Smooth muscle cell (in vitro differentiated cells): ENCODE measurements around the gene SBK2. TPM values are rescaled to one million over a fixed set of nuclear protein-coding genes. Genes with fewer than 3 reads are reported as not detected.

Experiments
- DNase-seq: peaks from one replicate; lab custom pipeline; 2025; ENCODE audit not compliant: unreplicated experiment; lab: John Stamatoyannopoulos, UW
- H2AFZ ChIP-seq: fragments of 200-600 bp; sonication (generic); 2 replicates; pipeline ENCODE4 v1.6.0; 2016; ENCODE audit warnings: antibody characterized with exemption, low read depth, mild to moderate bottlenecking
- H3F3A ChIP-seq: fragments of 200-600 bp; sonication (generic); 2 replicates; pipeline ENCODE4 v1.6.0; 2017; ENCODE audit warnings: antibody characterized with exemption, low read depth
- H3K27ac ChIP-seq: fragments of 200-600 bp; sonication (generic); 2 replicates; pipeline ENCODE4 v1.5.1; 2016; ENCODE audit warnings: low read depth, mild to moderate bottlenecking
- H3K27me3 ChIP-seq: fragments of 200-600 bp; sonication (generic); 2 replicates; pipeline ENCODE4 v1.6.1; 2016; ENCODE audit warnings: low read depth, mild to moderate bottlenecking
- H3K36me3 ChIP-seq: fragments of 200-600 bp; sonication (generic); 2 replicates; pipeline ENCODE4 v1.5.1; 2016; ENCODE audit warnings: low read depth
- H3K4me1 ChIP-seq: fragments of 200-600 bp; sonication (generic); 2 replicates; pipeline ENCODE4 v1.5.1; 2016; ENCODE audit warnings: low read depth
- H3K4me2 ChIP-seq: fragments of 200-600 bp; sonication (generic); 2 replicates; pipeline ENCODE4 v1.6.0; 2016; ENCODE audit warnings: mild to moderate bottlenecking
- H3K4me3 ChIP-seq: fragments of 200-600 bp; sonication (generic); 2 replicates; pipeline ENCODE4 v1.5.1; 2016; ENCODE audit warnings: mild to moderate bottlenecking
- H3K79me2 ChIP-seq: fragments of 200-600 bp; sonication (generic); 2 replicates; pipeline ENCODE4 v1.6.0; 2016; ENCODE audit warnings: low read depth, mild to moderate bottlenecking
- H3K9ac ChIP-seq: fragments of 200-600 bp; sonication (generic); 2 replicates; pipeline ENCODE4 v1.6.0; 2016; ENCODE audit warnings: low read depth
- H3K9me3 ChIP-seq: fragments of 200-600 bp; sonication (generic); replicated peaks from 2 replicates; pipeline ENCODE4 v1.5.1; 2016; ENCODE audit warnings: low read depth
- H4K20me1 ChIP-seq: fragments of 200-600 bp; sonication (generic); 2 replicates; pipeline ENCODE4 v1.6.0; 2016; ENCODE audit warnings: low read depth
- WGBS: methylation state at CpG from one replicate; pipeline ENCODE4 v1.1.7; 2016; ENCODE audit warnings: low lambda C conversion rate; 5-methylcytosine and 5-hydroxymethylcytosine counted together
- polyA plus RNA-seq: library from polyadenylated mRNA; unstranded; fragments of >200 nt; fragmentation: Nextera tagmentation; extraction: Ambion mirVana; gene quantifications from 2 replicates; pipeline ENCODE4 v1.2.1, GENCODE V29; 2016
- total RNA-seq: library from RNA; depleted of rRNA; stranded (reverse); fragments of >200 nt; gene quantifications from 2 replicates; pipeline ENCODE4 v1.2.3, GENCODE V29; 2014
- TF ChIP-seq, protein P1 (sequence below): fragments of 200-600 bp; sonication (generic); IDR thresholded peaks from 2 replicates; pipeline ENCODE4 v1.5.1; 2017; ENCODE audit warnings: borderline replicate concordance, mild to moderate bottlenecking, antibody characterized with exemption; ENCODE audit not compliant: insufficient read depth, poor library complexity, severe bottlenecking

SBK2 gene
- total and polyA plus RNA-seq, 2 experiments from 2014 or later: not detected

DNA sequence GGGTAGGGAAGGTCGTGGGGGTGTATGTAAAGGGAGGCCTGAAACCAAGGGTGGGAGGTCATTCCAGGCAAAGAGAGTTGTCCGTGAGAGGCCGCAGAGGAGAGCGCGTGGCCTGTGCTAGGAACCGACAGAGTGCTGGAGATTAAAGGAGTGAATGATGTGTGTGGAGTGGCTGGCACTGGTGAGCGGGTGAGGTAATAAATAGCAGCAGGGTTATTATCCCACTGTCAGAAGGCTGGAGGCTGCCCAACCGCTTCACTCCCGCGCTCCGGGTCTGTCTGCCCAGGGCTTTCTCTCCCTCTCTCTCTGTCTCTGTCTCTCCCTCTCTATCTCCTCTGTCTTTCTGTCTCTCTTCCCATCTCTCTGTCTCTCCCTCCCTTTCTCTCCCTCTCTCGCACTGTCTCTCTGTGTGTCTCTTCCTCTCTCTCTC is 26.3 kb upstream of the SBK2 start:
- Histone ChIP-seq H3K4me3 (no peak overlapping the region), H3K27me3 (no peaks in the 10 kb centered on the region), H2AFZ (no peak overlapping the region), H3K4me2 (no peak overlapping the region), H3K9me3 (no peaks in the 10 kb centered on the region), H3F3A (no peaks in the 10 kb centered on the region), H3K27ac (no peak overlapping the region), H3K36me3 (no peaks in the 10 kb centered on the region), H3K9ac (no peak overlapping the region), H3K79me2 (no peaks in the 10 kb centered on the region), H3K4me1 (no peaks in the 10 kb centered on the region), H4K20me1 (no peaks in the 10 kb centered on the region)
- DNase-seq: no peak
- 63% methylated on average over 11 of the region's 12 CpGs for WGBS
- TF ChIP-seq, protein P1, sequence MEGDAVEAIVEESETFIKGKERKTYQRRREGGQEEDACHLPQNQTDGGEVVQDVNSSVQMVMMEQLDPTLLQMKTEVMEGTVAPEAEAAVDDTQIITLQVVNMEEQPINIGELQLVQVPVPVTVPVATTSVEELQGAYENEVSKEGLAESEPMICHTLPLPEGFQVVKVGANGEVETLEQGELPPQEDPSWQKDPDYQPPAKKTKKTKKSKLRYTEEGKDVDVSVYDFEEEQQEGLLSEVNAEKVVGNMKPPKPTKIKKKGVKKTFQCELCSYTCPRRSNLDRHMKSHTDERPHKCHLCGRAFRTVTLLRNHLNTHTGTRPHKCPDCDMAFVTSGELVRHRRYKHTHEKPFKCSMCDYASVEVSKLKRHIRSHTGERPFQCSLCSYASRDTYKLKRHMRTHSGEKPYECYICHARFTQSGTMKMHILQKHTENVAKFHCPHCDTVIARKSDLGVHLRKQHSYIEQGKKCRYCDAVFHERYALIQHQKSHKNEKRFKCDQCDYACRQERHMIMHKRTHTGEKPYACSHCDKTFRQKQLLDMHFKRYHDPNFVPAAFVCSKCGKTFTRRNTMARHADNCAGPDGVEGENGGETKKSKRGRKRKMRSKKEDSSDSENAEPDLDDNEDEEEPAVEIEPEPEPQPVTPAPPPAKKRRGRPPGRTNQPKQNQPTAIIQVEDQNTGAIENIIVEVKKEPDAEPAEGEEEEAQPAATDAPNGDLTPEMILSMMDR: no peak

DNA sequence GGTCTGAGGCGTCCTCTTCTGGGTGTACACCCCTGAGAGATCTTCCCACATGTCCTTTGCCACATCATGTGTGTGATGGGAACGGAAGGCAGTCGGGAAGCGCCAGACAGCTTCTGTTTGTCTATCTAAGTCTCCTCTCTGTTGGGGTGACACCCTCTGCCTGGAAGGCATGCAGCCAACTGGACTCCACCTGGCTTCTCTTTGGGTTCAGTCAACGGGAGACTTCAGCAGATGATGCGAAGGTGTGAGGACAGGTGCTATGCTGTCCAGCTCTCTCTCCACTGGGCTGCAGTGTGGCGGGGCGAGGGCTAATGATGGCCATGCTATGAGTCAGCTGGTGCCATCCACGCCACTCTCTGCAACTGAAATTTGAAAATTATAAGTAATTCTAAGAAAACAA is 22.8 kb upstream of the SBK2 start:
- Histone ChIP-seq H3K27me3 (no peaks in the 10 kb centered on the region), H3K27ac (no peak overlapping the region), H3F3A (no peaks in the 10 kb centered on the region), H3K79me2 (no peaks in the 10 kb centered on the region), H2AFZ (no peak overlapping the region), H3K36me3 (no peaks in the 10 kb centered on the region), H3K9ac (no peak overlapping the region), H3K4me1 (no peaks in the 10 kb centered on the region), H3K4me3 (no peak overlapping the region), H3K4me2 (no peak overlapping the region), H4K20me1 (no peaks in the 10 kb centered on the region), H3K9me3 (no peaks in the 10 kb centered on the region)
- no peak for DNase-seq
- TF ChIP-seq, protein P1: no peak
- whole genome bisulfite sequencing: 86% methylated on average over 9 of the region's 9 CpGs

GRCh38 chr19:55554741-55555152 is 17.8 kb upstream of the SBK2 start:
- no peaks in the 10 kb centered on the region for H3K9me3 ChIP-seq
- H3K4me2 ChIP-seq: no peak overlapping the region
- H3K9ac ChIP-seq: no peak overlapping the region
- peaks cover 4% of the 10 kb centered on the region for H3F3A ChIP-seq
- H3K4me3 ChIP-seq: no peak overlapping the region
- no peak overlapping the region for H2AFZ ChIP-seq
- no peaks in the 10 kb centered on the region for H3K79me2 ChIP-seq
- H3K27ac ChIP-seq: no peak overlapping the region
- H4K20me1 ChIP-seq: no peaks in the 10 kb centered on the region
- no peak for DNase-seq
- 93% methylated on average over 8 of the region's 8 CpGs for WGBS
- peaks cover 27% of the 10 kb centered on the region for H3K4me1 ChIP-seq
- no peaks in the 10 kb centered on the region for H3K36me3 ChIP-seq
- TF ChIP-seq, protein P1: no peak
- H3K27me3 ChIP-seq: no peaks in the 10 kb centered on the region

GRCh38 chr19:55554302-55554701 is 17.4 kb upstream of the SBK2 start:
- Histone ChIP-seq H3F3A (peaks cover 4% of the 10 kb centered on the region), H3K9me3 (no peaks in the 10 kb centered on the region), H3K27me3 (no peaks in the 10 kb centered on the region), H3K36me3 (no peaks in the 10 kb centered on the region), H3K4me1 (peaks cover 31% of the 10 kb centered on the region), H4K20me1 (no peaks in the 10 kb centered on the region), H3K4me2 (no peak overlapping the region), H2AFZ (no peak overlapping the region), H3K4me3 (no peak overlapping the region), H3K27ac (no peak overlapping the region), H3K79me2 (no peaks in the 10 kb centered on the region), H3K9ac (no peak overlapping the region)
- 96% methylated on average over 9 of the region's 9 CpGs for WGBS
- DNase-seq: no peak
- TF ChIP-seq, protein P1: no peak
